ACHN (cell line): Measurements from ENCODE around the gene MYCN.
A peak's percentile ranks its signal among the peaks of the same experiment; 100 is the strongest.
"Not testable (repeated sequence)": the region's sequence is repeated elsewhere in the genome, so short reads cannot be mapped to it uniquely, and the experiment has no call there.

Experiments
- DNase-seq: peaks from one replicate; pipeline ENCODE4 v3.0.0-alpha.2; 2015
- in situ Hi-C: cut with HindIII; loops from 2 replicates; pipeline ENCODE4 v1.10.0; 2017; ENCODE audit warnings: low sequenced_read_pairs, low pct_ligation_motif_present, low pct_unique_long_range_greater_than_20kb

The MYCN gene

GRCh38 chr2:15939854-15940660 is at the start of gene MYCN:
TSS of gene MYCN (plus strand) at chr2:15940550. CDS start at chr2:15942065, 1,515 bp downstream.
- in situ Hi-C loops = no loop called here
- DNase-seq = peak; percentile 59

GRCh38 chr2:15890936-15891905 is 49.1 kb upstream of the MYCN start:
- no peak for DNase-seq
- in situ Hi-C loops = no loop called here

GRCh38 chr2:15892151-15892880 is 48.0 kb upstream of the MYCN start:
- DNase-seq = no peak
- in situ Hi-C loops = no loop called here

- in situ Hi-C loops = no loop called here
- DNase-seq = no peak
Observed at GRCh38 chr2:15893085-15893484, 47.3 kb upstream of the MYCN start.

- in situ Hi-C loops = no loop called here
- no peak for DNase-seq
Observed at GRCh38 chr2:15893689-15894480, 46.5 kb upstream of the MYCN start.

- DNase-seq = no peak
- in situ Hi-C loops = no loop called here
Observed at GRCh38 chr2:15894481-15895144, 45.7 kb upstream of the MYCN start.

GRCh38 chr2:15895615-15896469 is 44.5 kb upstream of the MYCN start:
- no peak for DNase-seq
- in situ Hi-C loops = no loop called here

GRCh38 chr2:15896859-15897258 is 43.5 kb upstream of the MYCN start:
- DNase-seq = no peak
- in situ Hi-C loops = no loop called here

- DNase-seq = no peak
- in situ Hi-C loops = no loop called here
Observed at GRCh38 chr2:15897431-15898098, 42.8 kb upstream of the MYCN start.

GRCh38 chr2:15899327-15899612 is 41.1 kb upstream of the MYCN start:
- DNase-seq = no peak
- in situ Hi-C loops = no loop called here

- in situ Hi-C loops = no loop called here
Observed at GRCh38 chr2:15899751-15900493, 40.4 kb upstream of the MYCN start.

GRCh38 chr2:15901095-15901807 is 39.1 kb upstream of the MYCN start:
- DNase-seq = no peak
- in situ Hi-C loops = no loop called here

More at GRCh38 chr2:15899751-15900493, 40.4 kb upstream of the MYCN start:
- DNase-seq = no peak

- DNase-seq = no peak
Observed at GRCh38 chr2:15901808-15902130, 38.6 kb upstream of the MYCN start.

GRCh38 chr2:15903910-15904309 is 36.4 kb upstream of the MYCN start:
- not testable (repeated sequence) for DNase-seq

More at GRCh38 chr2:15901808-15902130, 38.6 kb upstream of the MYCN start:
- in situ Hi-C loops = no loop called here

GRCh38 chr2:15905267-15905645 is 35.1 kb upstream of the MYCN start:
- DNase-seq = no peak
- in situ Hi-C loops = no loop called here

More at GRCh38 chr2:15903910-15904309, 36.4 kb upstream of the MYCN start:
- in situ Hi-C loops = not testable (repeated sequence)
